OCI-M2 (cell line): ENCODE measurements around the gene SPTY2D1.
"Not testable (repeated sequence)": the region's sequence is repeated elsewhere in the genome, so short reads cannot be mapped to it uniquely, and the experiment has no call there.

Source experiments
- DNase-seq: peaks from one replicate; lab custom pipeline; 2025; ENCODE audit not compliant: unreplicated experiment; lab: John Stamatoyannopoulos, UW

Gene SPTY2D1, protein sequence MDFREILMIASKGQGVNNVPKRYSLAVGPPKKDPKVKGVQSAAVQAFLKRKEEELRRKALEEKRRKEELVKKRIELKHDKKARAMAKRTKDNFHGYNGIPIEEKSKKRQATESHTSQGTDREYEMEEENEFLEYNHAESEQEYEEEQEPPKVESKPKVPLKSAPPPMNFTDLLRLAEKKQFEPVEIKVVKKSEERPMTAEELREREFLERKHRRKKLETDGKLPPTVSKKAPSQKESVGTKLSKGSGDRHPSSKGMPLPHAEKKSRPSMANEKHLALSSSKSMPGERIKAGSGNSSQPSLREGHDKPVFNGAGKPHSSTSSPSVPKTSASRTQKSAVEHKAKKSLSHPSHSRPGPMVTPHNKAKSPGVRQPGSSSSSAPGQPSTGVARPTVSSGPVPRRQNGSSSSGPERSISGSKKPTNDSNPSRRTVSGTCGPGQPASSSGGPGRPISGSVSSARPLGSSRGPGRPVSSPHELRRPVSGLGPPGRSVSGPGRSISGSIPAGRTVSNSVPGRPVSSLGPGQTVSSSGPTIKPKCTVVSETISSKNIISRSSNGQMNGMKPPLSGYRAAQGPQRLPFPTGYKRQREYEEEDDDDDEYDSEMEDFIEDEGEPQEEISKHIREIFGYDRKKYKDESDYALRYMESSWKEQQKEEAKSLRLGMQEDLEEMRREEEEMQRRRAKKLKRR

DNA sequence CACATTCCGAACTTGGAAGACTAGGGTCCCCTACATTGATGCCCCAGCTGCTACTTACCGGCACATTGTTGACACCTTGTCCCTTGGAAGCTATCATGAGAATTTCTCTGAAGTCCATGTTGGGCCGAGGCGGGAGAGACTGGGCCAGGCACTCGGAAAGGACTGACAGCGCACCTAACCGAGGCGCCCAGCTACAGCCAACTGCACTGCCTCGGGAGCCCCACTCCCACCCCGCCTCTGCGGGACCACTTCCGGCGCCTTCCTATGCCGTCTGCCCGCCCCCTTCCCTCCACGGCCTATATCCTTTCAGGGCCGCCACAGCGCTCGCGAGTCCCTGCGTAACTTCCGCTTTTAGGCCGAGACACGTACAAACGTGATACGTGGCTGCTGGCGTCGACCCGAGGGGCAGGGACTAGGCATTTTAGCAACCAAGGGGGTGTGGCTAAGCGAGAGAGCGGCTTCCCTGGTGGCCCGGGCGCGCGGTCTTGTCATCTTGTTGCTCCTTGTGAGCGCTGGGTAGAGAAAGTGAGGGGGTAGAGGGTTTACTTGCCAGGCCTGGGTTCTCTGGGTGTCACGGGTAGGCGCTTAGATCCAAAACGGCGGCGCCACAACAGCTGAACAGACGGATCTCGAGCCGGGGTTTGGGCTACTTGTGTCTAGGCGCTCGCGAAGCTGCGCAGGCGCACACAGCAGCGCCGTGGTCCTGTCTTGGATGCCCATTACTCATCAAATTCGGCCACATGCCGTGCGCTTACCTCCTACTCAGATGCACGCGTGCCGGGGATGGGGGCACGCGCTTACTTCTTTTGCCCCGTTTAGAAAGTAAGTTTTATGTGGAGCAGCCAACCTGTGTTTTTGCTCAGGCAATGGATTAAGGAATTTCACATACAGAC lies at the start of gene SPTY2D1:
TSS of gene SPTY2D1 (minus strand) at position 203 of the 893 bp plus-strand sequence. CDS start at position 118, 85 bp downstream.
- DNase-seq = peak; percentile 77

DNA sequence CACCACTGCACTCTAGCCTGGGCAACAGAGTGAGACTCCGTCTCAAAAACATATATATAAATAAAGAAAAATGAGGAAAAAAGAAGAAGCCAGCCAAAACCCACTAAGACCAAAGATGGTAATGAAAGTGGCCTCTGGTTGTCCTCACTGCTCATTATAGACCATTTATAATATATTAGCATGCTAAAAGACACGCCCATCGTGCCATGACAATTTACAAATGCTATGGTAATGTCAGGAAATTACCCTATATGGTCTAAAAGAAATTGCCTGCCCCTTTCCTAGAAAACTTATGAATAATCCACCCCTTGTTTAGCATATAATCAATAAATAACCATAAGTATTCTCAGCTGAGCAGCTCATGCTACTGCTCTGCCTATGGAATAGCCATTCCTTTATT lies 48.3 kb upstream of the SPTY2D1 start:
- DNase-seq = no peak

DNA sequence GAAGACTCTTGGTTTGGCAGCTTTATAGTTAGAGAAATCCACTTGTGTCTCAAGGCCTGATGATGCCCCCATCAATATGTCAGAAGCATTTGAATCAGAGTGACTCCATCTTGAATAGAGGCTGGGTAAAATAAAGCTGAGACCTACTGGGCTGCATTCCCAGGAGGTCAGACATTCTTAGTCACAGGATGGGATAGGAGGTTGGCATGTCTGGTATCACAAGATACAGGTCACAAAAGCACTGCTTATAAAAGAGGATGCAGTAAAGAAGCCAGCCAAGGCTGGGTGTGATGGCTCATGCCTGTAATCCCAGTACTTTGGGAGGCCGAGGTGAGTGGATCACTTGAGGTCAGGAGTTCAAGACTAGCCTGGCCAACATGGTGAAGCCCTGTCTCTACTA lies 47.8 kb upstream of the SPTY2D1 start:
- DNase-seq = not testable (repeated sequence)

DNA sequence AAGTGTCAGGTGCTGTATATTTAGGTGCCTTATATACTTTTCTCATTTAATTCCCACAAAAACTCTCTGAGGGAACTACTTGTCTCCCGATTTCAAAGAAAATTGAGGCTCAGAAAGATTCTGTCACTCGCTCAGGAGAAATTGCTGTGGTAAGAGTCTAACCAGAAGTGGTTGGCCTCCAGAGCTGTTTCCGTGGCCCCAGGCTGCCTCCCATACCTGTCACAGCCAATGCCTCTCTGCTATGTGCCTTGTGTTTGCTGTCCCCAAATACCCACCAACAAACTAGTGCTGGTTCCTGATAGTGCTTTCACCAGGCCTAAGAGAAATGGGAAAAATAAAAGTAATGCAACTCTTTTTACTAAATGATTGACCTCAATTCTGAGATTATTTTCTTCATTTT lies 43.4 kb upstream of the SPTY2D1 start:
- DNase-seq = no peak

DNA sequence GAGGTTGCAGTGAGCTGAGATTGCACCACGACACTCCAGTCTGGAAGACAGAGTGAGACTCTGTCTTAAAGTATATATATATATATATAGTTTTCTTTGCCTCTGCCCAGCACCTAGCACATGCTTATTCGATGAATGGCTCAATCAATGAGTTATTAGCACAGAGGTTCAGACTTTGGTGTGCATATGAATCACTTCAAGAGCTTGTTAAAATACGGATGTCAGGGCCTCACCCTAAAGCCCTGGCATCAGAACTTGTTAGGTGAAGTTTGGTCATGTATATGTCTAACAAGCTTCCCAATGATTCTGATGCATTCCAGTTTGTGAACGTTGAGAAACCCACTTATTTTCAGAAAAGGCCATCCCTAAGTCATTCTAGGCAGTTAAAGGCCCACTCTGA lies 42.7 kb upstream of the SPTY2D1 start:
- DNase-seq = no peak

DNA sequence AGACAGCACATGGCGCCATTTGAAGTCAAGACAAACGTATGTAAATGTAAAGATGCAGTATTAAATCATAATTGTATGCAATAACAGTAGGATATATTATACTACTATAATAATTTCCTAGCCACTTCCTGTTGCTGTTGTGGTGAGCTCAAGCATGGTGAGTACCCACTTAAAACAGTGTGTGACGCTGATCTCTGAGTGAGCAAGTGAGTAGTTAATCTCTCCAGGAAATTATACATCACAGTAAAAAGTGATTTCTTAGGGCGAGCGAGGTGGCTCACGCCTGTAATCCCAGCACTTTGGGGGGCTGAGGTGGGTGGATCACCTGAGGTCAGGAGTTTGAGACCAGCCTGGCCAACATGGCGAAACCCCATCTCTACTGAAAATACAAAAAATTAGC lies 38.1 kb upstream of the SPTY2D1 start:
- not testable (repeated sequence) for DNase-seq

DNA sequence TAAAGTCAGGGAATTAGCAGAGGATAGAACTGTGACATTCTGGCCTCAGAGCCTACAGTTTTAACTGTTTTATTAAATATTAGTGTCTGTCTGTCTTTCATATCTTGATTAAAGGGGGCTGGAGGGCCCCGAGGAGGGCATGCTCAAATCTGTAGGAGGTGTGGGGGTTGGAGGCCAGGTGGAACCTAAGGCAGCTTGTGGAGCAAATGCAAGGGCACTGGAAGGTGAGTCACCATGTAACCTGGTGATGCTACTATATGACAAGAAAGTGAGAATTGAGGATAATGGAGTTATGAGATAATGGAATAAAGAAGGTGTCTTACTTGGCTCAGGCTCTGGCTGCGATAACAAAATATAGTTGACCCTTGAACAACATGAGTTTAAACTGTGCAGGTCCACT lies 37.1 kb upstream of the SPTY2D1 start:
- no peak for DNase-seq

DNA sequence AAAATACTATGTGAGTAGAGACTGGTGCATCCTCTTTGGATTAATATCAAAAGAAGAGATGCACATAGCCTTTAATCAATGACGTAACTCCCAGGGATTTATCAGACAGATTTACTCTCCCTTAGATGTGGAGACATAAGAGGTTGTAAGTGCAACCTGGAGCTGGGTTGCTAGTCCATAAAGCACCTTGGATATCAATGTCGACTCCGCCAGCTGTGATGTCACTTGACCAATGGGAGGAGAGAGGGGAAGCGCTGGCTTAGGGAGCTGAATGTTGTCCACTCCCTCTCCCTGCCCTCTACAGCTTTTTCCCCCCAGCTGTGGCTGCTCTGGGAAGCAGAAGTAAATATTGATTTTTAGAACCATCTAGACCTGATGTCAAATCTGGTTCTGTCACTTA lies 35.6 kb upstream of the SPTY2D1 start:
- no peak for DNase-seq

DNA sequence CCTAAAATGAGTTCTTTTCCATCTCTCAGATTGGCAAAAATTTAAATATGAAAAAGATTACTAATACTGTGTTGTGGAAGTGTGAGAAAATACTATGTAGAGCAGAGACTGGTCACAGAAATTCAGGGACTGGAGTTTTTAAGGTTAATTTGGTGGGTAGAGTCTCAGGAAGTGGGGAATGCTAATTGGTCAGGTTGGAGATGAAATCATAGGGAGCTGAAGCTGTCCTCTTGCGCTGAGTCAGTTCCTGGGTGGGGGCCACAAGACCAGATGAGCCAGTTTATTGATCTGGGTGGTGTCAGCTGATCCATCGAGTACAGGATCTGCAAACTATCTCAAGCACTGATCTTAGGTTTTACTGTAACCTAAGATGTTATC lies 35.1 kb upstream of the SPTY2D1 start:
- no peak for DNase-seq

DNA sequence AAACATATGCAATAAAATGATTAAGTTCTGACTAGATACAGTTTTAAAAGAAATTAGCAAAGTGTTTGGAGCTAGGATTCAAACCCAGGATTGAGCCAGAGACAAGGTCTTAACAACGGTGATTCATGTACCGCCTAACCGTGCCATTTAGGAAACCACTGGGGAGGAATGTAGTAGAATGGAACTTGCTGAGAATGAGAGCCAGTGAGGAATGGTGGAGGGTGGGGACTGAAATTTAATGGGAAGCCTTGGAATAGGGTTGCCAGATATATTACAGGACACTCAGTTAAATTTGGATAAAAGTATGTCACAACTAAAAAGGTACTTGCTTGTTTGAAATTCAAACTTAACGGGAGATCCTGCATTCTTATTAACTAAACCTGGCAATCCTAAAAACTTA lies 34.0 kb upstream of the SPTY2D1 start:
- no peak for DNase-seq

DNA sequence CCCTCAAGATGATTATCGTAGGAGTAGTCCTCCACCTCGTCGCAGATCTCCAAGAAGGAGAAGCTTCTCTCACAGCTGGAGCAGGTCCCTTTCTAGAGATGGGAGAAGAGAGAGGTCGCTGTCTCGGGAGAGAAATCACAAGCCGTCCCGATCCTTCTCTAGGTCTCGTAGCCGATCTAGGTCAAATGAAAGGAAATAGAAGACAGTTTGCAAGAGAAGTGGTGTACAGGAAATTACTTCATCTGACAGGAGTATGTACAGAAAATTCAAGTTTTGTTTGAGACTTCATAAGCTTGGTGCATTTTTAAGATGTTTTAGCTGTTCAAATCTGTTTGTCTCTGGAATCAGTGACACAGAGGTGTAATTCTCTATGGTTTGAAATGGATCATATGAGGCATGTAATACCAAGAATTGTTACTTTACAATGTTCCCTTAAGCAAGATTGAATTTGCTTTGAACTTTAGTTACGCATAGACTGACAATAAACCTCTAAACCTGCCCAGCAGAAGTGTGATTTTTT lies 31.3 kb upstream of the SPTY2D1 start:
- DNase-seq = not testable (repeated sequence)

DNA sequence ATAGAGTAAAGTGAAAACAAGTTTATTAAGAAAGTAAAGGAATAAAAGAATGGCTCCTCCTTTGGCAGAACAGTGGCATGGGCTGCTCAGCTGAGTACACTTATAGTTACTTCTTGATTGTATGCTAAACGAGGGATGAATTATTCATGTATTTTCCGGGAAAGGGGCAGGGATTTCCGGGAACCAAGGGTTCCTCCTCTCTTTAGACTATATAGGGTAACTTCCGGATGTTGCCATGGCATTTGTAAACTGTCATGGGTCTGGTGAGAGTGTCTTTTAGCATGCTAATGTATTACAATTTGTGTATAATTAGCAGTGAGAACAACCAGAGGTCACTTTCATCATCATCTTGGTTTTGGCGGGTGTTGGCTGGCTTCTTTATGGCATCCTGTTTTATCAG lies 23.5 kb upstream of the SPTY2D1 start:
- no peak for DNase-seq

DNA sequence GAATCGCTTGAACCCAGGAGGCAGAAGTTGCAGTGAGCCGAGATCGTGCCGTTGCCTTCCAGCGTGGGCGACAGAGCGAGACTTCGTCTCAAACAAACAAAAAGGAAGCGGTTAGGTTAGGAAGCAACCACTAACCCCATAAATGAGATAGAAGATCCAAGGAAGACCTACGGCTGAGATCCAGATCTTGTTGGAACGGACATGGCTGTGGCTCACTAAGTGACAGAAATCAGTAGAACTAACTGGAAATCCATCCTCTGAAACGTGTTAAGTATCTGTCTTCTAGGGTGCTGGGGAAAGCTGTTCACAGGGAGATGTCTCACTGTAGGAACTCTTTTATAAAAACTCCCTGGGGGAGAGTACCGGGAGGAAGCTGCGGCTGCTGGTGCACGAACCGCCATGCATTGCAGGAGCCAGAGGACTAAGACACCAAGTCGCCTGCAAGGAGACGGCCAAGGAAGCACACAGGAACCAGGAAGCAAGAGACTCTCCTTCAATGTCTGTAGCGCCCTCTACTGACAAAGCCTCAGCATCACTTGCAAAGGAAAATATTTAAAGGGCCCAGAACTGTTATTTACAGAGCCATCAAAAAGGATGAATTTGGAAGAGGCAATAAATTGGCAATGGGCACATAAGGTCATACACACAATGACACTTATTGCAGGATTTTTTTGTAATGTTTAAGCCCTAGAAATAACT lies 16.9 kb upstream of the SPTY2D1 start:
- peak; percentile 18 for DNase-seq

DNA sequence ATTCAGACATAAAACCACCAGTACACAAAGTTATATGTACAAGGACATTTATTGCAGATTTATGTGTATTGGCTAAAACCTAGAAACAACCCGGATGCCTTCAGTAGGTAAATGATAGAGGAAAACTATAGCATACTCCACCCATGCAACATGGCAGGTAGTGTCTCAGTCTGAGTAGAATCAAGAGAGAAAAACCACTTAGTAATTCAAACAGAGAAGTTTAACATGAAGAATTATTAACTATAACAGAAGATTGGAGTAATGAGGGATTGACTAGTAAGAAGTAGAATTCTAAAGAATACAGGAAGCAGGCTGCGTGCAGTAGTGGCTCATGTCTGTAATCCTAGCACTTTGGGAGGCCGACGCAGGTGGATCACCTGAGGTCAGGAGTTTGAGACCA lies 16.2 kb upstream of the SPTY2D1 start:
- DNase-seq = no peak

DNA sequence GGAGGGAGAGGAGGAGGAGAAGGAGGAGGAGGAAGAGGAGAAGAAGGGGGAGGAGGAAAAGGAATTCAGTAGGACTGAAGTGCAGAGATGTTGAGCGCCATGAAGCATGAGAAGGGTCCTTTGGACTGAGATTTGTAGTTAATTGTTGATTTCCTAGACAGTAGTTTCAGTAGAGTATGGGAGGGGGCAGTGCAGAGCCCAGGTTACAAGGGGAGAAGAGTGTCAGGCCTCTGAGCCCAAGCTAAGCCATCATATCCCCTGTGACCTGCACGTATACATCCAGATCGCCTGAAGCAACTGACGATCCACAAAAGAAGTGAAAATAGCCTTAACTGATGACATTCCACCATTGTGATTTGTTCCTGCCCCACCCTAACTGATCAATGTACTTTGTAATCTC lies 8.9 kb upstream of the SPTY2D1 start:
- DNase-seq = not testable (repeated sequence)

DNA sequence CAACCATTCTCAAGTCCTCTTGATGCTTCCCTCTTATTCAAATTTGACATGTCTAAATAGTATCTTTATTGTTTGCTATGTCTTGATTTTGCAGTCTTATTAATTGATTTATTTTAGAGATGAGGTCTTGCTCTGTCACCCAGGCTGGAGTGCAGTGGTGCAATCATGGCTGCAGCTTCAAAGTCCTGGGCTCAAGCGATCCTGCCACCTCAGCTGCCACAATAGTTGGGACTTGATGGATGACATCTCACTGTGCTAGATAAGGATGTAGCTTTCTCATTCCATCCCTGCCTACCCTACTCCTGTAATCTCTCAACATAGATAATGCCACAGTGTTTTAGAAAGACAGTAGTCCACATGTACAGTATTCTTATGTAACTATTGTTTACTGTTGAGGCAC lies 7.5 kb upstream of the SPTY2D1 start:
- DNase-seq = no peak

DNA sequence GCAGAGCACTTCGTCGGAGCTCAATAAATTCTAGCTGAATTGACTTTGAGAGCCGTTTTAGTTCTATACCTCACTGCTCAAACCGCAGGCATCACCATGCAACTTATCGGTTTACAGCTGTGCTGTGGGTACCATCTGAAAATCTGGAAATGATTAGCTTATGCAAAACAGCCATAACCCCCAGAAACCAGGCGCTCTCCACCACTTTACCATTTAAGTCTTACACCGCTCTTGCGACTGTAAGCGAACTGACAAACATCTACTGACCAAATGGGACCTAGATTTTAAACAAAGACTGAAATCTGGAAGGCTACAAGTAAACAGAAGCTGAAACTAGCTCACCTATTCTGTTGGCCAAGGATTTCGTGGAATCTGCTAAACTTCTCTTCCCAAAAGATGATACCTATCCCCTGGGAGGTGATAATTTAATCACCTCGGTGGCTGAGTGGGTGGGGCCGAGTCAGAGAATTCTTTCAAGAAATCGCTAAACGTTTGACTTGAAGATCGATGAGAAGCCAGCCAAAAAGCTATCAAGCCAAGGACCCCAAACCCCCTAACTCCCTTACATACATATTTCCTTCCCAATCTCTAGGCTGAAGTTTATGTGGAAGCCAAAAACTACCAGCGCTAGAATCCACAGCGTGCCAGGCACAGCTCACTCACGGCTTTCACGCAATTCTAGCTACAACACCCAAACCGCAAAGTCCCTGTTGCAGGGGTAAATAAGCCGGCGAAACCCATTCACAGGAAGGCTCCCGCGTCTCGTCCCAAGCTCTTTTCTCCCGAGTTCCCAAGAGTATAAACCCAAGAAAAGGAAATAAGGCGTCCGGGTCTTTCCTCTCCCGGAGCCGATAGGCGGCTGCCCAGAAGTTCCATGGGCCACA lies 644 bp downstream of the SPTY2D1 start:
- DNase-seq = no peak

DNA sequence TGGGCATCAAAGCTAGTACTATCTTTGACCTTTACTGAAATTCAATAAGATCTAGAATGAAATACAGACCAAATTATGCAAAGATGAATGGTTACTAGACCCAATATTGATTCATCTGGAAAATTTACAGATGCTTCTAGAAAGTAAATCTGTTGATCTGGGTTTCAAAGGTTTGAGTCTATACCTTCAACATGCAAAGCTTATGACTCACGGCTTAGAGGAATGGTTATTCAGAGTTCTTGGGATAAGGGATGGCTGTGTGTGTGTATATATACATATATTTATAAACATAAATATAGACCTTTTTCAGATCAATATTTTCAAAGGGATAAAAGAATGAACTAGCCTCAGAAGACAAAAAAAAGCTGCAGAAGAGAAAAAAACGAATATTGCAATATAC lies 1.3 kb downstream of the SPTY2D1 start:
- DNase-seq = no peak

DNA sequence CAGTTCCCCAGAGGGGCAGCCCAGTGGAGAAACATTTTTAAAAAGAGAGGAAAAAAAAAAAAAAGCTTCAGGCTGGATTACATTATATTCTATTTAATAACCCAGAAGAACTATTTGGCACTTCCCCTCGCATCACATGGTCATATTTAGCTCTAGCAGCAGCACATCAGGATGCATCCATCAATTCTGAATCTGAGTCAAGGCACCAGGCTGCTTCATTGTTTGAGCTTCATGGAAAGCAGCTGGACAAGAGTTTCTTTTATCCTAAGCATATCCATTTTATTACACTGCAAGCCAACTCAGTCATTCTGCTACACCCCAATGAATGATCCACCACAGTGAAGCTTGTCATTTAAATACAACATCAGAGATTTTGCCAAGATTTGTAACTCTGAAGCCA lies 10.0 kb downstream of the SPTY2D1 start:
- no peak for DNase-seq

DNA sequence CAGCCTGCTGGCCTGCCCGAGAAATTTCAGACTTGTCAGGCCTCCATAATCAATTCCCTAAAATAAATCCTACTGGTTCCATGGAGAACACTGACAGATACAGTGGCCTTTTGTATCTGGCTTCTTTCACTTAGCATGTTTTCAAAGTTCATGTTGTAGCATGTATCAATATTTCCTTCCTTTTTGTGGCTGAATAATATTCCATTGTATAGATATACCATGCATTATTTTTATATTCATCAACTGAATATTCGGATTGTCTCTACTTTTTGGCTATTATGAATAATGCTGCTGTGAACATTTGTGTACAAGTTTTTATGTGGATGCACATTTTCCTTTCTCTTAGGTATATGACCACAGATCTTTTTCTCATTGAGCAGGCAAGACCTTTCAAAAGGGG lies 10.4 kb downstream of the SPTY2D1 start:
- DNase-seq = no peak
